Peyer's patch (tissue), 4 donors: ENCODE data around the gene SSR2. TPM values are rescaled to one million over a fixed set of nuclear protein-coding genes. Genes with fewer than 3 reads are reported as not detected.

Source experiments
- DNase-seq, 3 donors: peaks; one replicate each; pipeline ENCODE4 v3.0.0-alpha.2; 2017 to 2019
- H3K27ac ChIP-seq, 4 donors: fragments of 200-600 bp; sonication (generic); one replicate each; pipeline ENCODE4 v1.5.1; 2016 to 2019
- H3K27me3 ChIP-seq, 2 donors: fragments of 200-600 bp; sonication (generic); one replicate each; pipeline ENCODE4 v1.5.1; 2019
- H3K36me3 ChIP-seq, 3 donors: fragments of 200-600 bp; sonication (generic); one replicate each; pipeline ENCODE4 v1.5.1; 2016 to 2019
- H3K4me1 ChIP-seq, 4 donors: fragments of 200-600 bp; sonication (generic); one replicate each; pipeline ENCODE4 v1.5.1; 2016 to 2019
- H3K4me3 ChIP-seq, 4 donors: fragments of 200-600 bp; sonication (generic); 1 replicate in 3 of 4; 2 replicates in 1 of 4; pipeline ENCODE4 v1.5.1; 2016 to 2019; ENCODE audit warnings: mild to moderate bottlenecking in 1 of 4
- H3K9me3 ChIP-seq, 4 donors: fragments of 200-600 bp; sonication (generic); one replicate each; pipeline ENCODE4 v1.5.1; 2016 to 2019; ENCODE audit warnings: mild to moderate bottlenecking in 1 of 4
- POLR2A ChIP-seq, 2 donors: fragments of 450-650 bp; IDR thresholded peaks; one replicate each; pipeline ENCODE4 v1.5.1; 2017; ENCODE audit warnings: antibody characterized with exemption in 2 of 2, mild to moderate bottlenecking in 2 of 2, moderate library complexity in 2 of 2
- total RNA-seq, 4 donors: library from RNA; depleted of rRNA; stranded (reverse); fragments of >200 nt; gene quantifications; one replicate each; pipeline ENCODE4 v1.1.0, GENCODE V29; 2016
- TF ChIP-seq, protein P1 (sequence below), 6 experiments: fragments of 450-650 bp in 4 of 6; fragments of 200-600 bp in 2 of 6; sonication (generic) in 1 of 6; IDR thresholded peaks; one replicate each; pipeline ENCODE4 v1.5.1; 2017 to 2019; ENCODE audit warnings: antibody characterized with exemption in 6 of 6, mild to moderate bottlenecking in 3 of 6, moderate library complexity in 1 of 6

Gene SSR2
- total RNA-seq, 4 donors from 2014 or later = 133 to 269 (median 202) TPM

DNA sequence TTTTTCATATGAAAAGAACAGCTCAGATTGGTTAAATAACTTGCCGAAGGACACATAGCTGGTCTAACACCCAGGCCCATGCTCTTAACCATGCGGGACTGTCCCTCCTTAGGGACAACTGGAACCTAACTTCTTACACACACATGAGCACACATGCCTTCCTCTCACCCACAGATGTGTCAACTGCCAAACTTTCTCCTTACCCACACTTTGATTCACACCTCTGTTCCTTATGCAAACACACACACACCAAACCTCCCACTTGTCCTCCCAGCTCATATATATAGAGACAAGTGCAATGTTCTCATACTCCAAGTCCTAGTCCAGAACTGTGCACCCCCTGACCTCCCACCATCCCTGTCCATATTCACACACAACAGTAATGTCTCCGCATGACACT, 44.5 kb upstream of the SSR2 start:
- Histone ChIP-seq H3K4me3 (no peak overlapping the region), H3K36me3 (peaks cover 0 to 14% (median 0%) of the 10 kb centered on the region in 3 donors)
- no peak for TF ChIP-seq POLR2A (IDR thresholded peaks at IDR 0.05)
- TF ChIP-seq, protein P1, sequence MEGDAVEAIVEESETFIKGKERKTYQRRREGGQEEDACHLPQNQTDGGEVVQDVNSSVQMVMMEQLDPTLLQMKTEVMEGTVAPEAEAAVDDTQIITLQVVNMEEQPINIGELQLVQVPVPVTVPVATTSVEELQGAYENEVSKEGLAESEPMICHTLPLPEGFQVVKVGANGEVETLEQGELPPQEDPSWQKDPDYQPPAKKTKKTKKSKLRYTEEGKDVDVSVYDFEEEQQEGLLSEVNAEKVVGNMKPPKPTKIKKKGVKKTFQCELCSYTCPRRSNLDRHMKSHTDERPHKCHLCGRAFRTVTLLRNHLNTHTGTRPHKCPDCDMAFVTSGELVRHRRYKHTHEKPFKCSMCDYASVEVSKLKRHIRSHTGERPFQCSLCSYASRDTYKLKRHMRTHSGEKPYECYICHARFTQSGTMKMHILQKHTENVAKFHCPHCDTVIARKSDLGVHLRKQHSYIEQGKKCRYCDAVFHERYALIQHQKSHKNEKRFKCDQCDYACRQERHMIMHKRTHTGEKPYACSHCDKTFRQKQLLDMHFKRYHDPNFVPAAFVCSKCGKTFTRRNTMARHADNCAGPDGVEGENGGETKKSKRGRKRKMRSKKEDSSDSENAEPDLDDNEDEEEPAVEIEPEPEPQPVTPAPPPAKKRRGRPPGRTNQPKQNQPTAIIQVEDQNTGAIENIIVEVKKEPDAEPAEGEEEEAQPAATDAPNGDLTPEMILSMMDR (IDR thresholded peaks at IDR 0.05) = no peak

DNA sequence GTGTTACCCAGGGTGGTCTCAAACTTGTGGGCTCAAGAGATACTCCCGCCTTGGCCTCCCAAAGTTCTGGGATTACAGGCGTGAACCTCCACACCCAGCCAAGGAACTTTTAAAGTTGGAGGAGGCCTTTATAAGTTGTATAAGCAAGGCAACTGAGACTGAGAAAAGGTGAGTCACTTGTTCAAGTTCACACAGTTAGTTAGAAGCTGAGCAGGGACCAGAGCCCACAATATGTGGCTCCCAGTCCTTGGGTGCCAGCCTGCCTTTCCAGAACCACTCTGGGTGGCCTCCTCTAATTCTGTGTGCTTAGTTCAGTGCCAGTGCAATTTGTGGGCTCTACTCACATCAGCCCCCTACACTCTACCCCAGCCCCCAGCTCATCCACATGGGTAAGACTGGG, 43.9 kb upstream of the SSR2 start:
- Histone ChIP-seq H3K36me3 (peaks cover 0 to 10% (median 0%) of the 10 kb centered on the region in 3 donors), H3K27ac (no peak overlapping the region), H3K27me3 (no peaks in the 10 kb centered on the region), H3K4me1 (no peaks in the 10 kb centered on the region), H3K9me3 (no peaks in the 10 kb centered on the region), H3K4me3 (no peak overlapping the region)
- no peak for DNase-seq
- TF ChIP-seq, protein P1 (IDR thresholded peaks at IDR 0.05) = no peak
- no peak for TF ChIP-seq POLR2A (IDR thresholded peaks at IDR 0.05)

More for the DNA sequence above, 44.5 kb upstream of the SSR2 start:
- no peak for DNase-seq
- Histone ChIP-seq H3K27ac (no peak overlapping the region), H3K27me3 (no peaks in the 10 kb centered on the region), H3K9me3 (no peaks in the 10 kb centered on the region), H3K4me1 (no peaks in the 10 kb centered on the region)

DNA sequence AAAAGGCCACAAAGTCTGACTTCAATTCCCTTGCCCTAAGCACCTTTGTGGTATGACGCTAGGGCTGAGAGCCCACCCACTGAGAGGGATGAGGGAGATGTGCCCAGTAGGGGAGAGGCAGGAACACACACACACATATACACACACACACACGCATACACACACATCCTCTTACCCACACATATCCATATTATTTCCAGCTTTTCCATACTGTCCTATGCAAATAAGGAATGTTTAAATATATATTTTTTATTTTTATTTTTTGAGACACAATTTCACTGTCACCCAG, 43.2 kb upstream of the SSR2 start:
- Histone ChIP-seq H3K36me3 (peaks cover 0 to 3% (median 0%) of the 10 kb centered on the region in 3 donors), H3K4me3 (no peak overlapping the region), H3K9me3 (no peaks in the 10 kb centered on the region), H3K4me1 (no peaks in the 10 kb centered on the region), H3K27ac (no peak overlapping the region), H3K27me3 (no peaks in the 10 kb centered on the region)
- no peak for TF ChIP-seq POLR2A (IDR thresholded peaks at IDR 0.05)
- TF ChIP-seq, protein P1 (IDR thresholded peaks at IDR 0.05) = no peak
- no peak for DNase-seq

DNA sequence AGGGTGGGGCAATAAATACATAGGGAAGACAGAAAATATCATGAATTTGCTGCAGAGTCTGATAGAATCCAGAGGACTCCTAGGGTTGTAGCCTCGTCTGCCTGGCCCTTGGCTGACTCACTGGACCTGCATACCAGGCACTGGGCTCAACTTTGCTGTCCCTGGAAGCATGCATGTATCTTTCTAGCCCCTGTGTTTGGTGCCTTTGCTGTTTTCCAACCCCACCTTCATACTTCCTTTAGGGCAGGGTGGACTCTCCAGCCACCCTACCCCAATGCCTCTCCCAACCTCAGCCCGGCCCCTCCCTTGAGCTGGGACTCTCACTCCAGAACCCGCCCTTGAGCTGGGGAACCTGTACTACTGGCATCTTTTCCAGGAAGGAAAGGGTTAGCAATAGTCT, 41.4 kb upstream of the SSR2 start:
- H3K4me3 ChIP-seq = peak overlapping the region in 3 of 4 donors; percentile 14 to 63 (median 53)
- peak in 1 of 3 donors; percentile 54 for DNase-seq
- no peaks in the 10 kb centered on the region for H3K4me1 ChIP-seq
- no peak for TF ChIP-seq POLR2A (IDR thresholded peaks at IDR 0.05)
- TF ChIP-seq, protein P1 (IDR thresholded peaks at IDR 0.05) = no peak
- H3K36me3 ChIP-seq = peaks cover 0 to 6% (median 0%) of the 10 kb centered on the region in 3 donors
- H3K27ac ChIP-seq = peak overlapping the region in 3 of 4 donors; percentile 63 to 86 (median 79)
- H3K27me3 ChIP-seq = no peaks in the 10 kb centered on the region
- no peaks in the 10 kb centered on the region for H3K9me3 ChIP-seq

DNA sequence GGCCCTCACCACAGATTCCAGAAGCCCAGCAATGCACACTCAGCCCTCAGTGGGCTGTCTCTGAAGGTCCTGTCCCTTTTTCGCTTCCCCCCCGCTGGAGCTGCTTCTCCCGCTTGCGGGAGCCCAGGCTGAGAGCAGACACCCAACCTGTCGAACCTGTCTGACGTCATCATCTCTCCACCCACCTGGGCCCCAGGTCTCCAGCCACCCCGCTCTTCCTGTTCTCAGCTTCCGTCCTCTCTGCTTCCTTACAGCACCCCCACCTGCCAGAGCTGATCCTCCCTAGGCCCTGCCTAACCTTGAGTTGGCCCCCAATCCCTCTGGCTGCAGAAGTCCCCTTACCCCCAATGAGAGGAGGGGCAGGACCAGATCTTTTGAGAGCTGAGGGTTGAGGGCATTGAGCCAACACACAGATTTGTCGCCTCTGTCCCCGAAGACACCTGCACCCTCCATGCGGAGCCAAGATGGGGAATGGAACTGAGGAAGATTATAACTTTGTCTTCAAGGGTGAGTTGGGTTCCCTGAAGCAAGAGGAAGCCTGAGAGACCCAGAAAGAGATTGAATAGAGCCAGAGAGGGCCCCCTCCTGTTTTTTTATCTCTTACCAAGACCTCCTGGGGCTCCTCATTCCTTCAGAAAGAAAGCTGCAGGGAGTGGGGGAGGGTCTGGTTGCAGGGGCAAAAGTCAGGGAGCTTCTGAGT, 40.3 kb upstream of the SSR2 start, which contains the start of gene RAB25:
Gene RAB25 (plus strand): TSS at position 224 of the 700 bp plus-strand sequence. CDS start 241 bp downstream, at position 465.
- TF ChIP-seq POLR2A (IDR thresholded peaks at IDR 0.05) = peak; percentile 60 to 85
- TF ChIP-seq, protein P1 (IDR thresholded peaks at IDR 0.05) = no peak
- Histone ChIP-seq H3K27ac (peak within 1 kb of the TSS in 3 of 4 donors; percentile 63 to 86 (median 79)), H3K27me3 (no peaks in the 10 kb centered on the region), H3K9me3 (no peaks in the 10 kb centered on the region), H3K36me3 (peaks cover 0 to 6% (median 0%) of the 10 kb centered on the region in 3 donors), H3K4me3 (peak within 1 kb of the TSS in 3 of 4 donors; percentile 14 to 63 (median 53)), H3K4me1 (peaks cover 0 to under 1% (median 0%) of the 10 kb centered on the region in 4 donors)
- peak in 2 of 3 donors; percentile 86 to 87 for DNase-seq
